ENCODE data around the gene LAGE3. TPM values are rescaled to one million over a fixed set of nuclear protein-coding genes. Genes with fewer than 3 reads are reported as not detected.

The LAGE3 gene
- total RNA-seq, 4 donors from 2014 or later: 3.0 to 28.4 (median 23.3) TPM; not detected in 1

DNA sequence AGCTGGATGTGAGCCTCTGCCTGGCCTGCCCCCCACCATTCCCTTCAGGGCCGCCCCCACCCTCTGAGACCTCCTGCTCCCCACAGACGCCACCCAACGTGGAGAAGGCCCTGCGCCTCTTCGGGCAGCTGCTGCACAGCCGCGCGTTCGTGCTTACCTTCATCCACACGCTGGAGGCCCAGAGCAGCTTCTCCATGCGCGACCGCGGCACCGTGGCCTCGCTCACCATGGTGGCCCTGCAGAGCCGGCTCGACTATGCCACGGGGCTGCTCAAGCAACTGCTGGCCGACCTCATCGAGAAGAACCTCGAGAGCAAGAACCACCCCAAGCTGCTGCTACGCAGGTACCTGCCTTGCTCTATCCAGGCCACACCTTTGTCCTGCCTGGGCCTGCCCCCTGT lies 10.9 kb downstream of the LAGE3 start:
- TF ChIP-seq EP300 (IDR thresholded peaks at IDR 0.05; ENCODE audit: low read depth) (no peak), POLR2A (IDR thresholded peaks at IDR 0.05) (no peak), POLR2AphosphoS5 (IDR thresholded peaks at IDR 0.05) (no peak)
- TF ChIP-seq, protein P1, sequence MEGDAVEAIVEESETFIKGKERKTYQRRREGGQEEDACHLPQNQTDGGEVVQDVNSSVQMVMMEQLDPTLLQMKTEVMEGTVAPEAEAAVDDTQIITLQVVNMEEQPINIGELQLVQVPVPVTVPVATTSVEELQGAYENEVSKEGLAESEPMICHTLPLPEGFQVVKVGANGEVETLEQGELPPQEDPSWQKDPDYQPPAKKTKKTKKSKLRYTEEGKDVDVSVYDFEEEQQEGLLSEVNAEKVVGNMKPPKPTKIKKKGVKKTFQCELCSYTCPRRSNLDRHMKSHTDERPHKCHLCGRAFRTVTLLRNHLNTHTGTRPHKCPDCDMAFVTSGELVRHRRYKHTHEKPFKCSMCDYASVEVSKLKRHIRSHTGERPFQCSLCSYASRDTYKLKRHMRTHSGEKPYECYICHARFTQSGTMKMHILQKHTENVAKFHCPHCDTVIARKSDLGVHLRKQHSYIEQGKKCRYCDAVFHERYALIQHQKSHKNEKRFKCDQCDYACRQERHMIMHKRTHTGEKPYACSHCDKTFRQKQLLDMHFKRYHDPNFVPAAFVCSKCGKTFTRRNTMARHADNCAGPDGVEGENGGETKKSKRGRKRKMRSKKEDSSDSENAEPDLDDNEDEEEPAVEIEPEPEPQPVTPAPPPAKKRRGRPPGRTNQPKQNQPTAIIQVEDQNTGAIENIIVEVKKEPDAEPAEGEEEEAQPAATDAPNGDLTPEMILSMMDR (IDR thresholded peaks at IDR 0.05): no peak
- Histone ChIP-seq H3K36me3 (no peaks in the 10 kb centered on the region), H3K9me3 (no peaks in the 10 kb centered on the region), H3K27me3 (no peaks in the 10 kb centered on the region), H3K4me3 (no peak overlapping the region), H3K27ac (no peak overlapping the region), H3K4me1 (no peaks in the 10 kb centered on the region)
- in situ Hi-C loops (cut with MboI; ENCODE audit: low pct_ligation_motif_present in 1 of 4, low pct_unique_long_range_greater_than_20kb in 1 of 4, low sequenced_read_pairs in 3 of 4) (no loop called here), intact Hi-C loops (cut with DNase I; ENCODE audit: low total_unique reads) (no loop called here)
- DNase-seq: no peak
- 97% methylated on average over 23 of the region's 23 CpGs; no CpG with 5 or more reads in 1 of the 2 donors for WGBS, 2 donors (ENCODE audit: low coverage in 1 of 2)

DNA sequence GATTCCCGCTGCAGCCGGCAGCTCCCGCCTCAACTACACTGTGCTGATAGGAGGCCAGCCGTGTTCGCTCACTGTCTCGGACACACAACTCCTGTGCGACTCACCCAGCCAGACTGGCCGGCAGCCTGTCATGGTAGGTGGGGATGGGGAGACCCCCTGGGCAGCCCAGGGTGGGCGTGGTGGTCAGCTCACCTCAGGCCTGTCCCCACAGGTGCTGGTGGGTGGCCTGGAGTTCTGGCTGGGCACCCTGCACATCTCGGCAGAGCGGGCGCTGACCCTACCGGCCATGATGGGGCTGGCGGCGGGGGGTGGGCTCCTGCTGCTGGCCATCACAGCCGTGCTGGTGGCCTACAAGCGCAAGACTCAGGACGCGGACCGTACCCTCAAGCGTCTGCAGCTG lies 11.5 kb downstream of the LAGE3 start:
- WGBS, 2 donors (ENCODE audit: low coverage in 1 of 2): 95% methylated on average over 19 of the region's 21 CpGs; no CpG with 5 or more reads in 1 of the 2 donors
- H3K4me1 ChIP-seq: no peaks in the 10 kb centered on the region
- DNase-seq: no peak
- in situ Hi-C loops (cut with MboI; ENCODE audit: low pct_ligation_motif_present in 1 of 4, low pct_unique_long_range_greater_than_20kb in 1 of 4, low sequenced_read_pairs in 3 of 4): no loop called here
- no peak overlapping the region for H3K27ac ChIP-seq
- TF ChIP-seq POLR2AphosphoS5 (IDR thresholded peaks at IDR 0.05) (no peak), POLR2A (IDR thresholded peaks at IDR 0.05) (no peak), EP300 (IDR thresholded peaks at IDR 0.05; ENCODE audit: low read depth) (no peak)
- TF ChIP-seq, protein P1 (IDR thresholded peaks at IDR 0.05): no peak
- no peaks in the 10 kb centered on the region for H3K9me3 ChIP-seq
- intact Hi-C loops (cut with DNase I; ENCODE audit: low total_unique reads): no loop called here
- no peaks in the 10 kb centered on the region for H3K36me3 ChIP-seq
- no peaks in the 10 kb centered on the region for H3K27me3 ChIP-seq
- H3K4me3 ChIP-seq: no peak overlapping the region

DNA sequence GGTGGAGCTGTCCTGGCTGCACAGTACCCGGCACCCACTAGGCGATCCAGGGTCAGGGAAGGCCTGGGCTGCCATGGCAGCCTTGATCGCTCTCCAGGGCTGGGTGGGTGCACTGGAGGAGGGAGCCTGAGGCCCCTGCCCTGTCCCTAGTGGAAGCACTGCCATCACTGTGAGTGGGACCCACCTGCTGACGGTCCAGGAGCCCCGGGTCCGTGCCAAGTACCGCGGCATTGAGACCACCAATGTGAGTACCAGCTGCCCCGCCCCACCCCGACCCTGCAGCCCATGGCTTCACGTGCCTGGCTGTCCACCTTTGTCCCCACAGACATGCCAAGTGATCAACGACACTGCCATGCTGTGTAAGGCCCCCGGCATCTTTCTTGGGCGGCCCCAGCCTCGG lies 12.2 kb downstream of the LAGE3 start:
- in situ Hi-C loops (cut with MboI; ENCODE audit: low pct_ligation_motif_present in 1 of 4, low pct_unique_long_range_greater_than_20kb in 1 of 4, low sequenced_read_pairs in 3 of 4) (no loop called here), intact Hi-C loops (cut with DNase I; ENCODE audit: low total_unique reads) (no loop called here)
- no peak overlapping the region for H3K4me3 ChIP-seq
- WGBS, 2 donors (ENCODE audit: low coverage in 1 of 2): 94% methylated on average over 10 of the region's 15 CpGs; no CpG with 5 or more reads in 1 of the 2 donors
- DNase-seq: no peak
- no peak overlapping the region for H3K27ac ChIP-seq
- TF ChIP-seq, protein P1 (IDR thresholded peaks at IDR 0.05): no peak
- no peak for TF ChIP-seq POLR2AphosphoS5 (IDR thresholded peaks at IDR 0.05)
- TF ChIP-seq POLR2A (IDR thresholded peaks at IDR 0.05): no peak
- no peak for TF ChIP-seq EP300 (IDR thresholded peaks at IDR 0.05; ENCODE audit: low read depth)
- H3K36me3 ChIP-seq: no peaks in the 10 kb centered on the region
- H3K4me1 ChIP-seq: no peaks in the 10 kb centered on the region
- H3K27me3 ChIP-seq: no peaks in the 10 kb centered on the region
- H3K9me3 ChIP-seq: no peaks in the 10 kb centered on the region

DNA sequence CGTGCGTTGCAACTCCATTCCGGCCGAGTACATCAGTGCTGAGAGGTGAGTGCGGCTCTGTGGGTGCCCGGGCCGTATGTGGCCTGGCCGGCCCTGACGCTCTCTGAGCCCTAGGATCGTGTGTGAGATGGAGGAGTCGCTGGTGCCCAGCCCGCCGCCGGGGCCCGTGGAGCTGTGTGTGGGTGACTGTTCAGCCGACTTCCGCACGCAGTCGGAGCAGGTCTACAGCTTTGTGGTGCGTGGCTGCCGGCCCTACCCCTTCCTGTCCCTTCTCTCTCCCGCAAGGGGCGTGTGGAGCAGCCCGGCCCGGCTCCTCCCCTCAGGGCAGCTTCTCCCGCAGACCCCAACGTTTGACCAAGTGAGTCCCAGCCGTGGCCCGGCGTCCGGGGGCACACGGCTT lies 13.0 kb downstream of the LAGE3 start:
- no peak for DNase-seq
- Histone ChIP-seq H3K27ac (no peak overlapping the region), H3K36me3 (no peaks in the 10 kb centered on the region), H3K27me3 (no peaks in the 10 kb centered on the region), H3K4me1 (no peaks in the 10 kb centered on the region), H3K4me3 (no peak overlapping the region), H3K9me3 (no peaks in the 10 kb centered on the region)
- in situ Hi-C loops (cut with MboI; ENCODE audit: low pct_ligation_motif_present in 1 of 4, low pct_unique_long_range_greater_than_20kb in 1 of 4, low sequenced_read_pairs in 3 of 4) (no loop called here), intact Hi-C loops (cut with DNase I; ENCODE audit: low total_unique reads) (no loop called here)
- no peak for TF ChIP-seq POLR2AphosphoS5 (IDR thresholded peaks at IDR 0.05)
- TF ChIP-seq, protein P1 (IDR thresholded peaks at IDR 0.05): no peak
- no peak for TF ChIP-seq POLR2A (IDR thresholded peaks at IDR 0.05)
- WGBS, 2 donors (ENCODE audit: low coverage in 1 of 2): 96% methylated on average over 24 of the region's 32 CpGs; no CpG with 5 or more reads in 1 of the 2 donors
